Gastroesophageal sphincter (tissue), 4 donors: ENCODE results near the gene TM9SF4. TPM values are rescaled to one million over a fixed set of nuclear protein-coding genes. Genes with fewer than 3 reads are reported as not detected.

Source experiments
- ATAC-seq: fragments of 150-250 bp; one replicate; pipeline ENCODE4 v1.9.1; 2016; ENCODE audit warnings: mild to moderate bottlenecking, moderate library complexity
- H3K27ac ChIP-seq, 4 donors: fragments of 200-600 bp; sonication (generic) in 3 of 4; 1 replicate in 3 of 4; 2 replicates in 1 of 4; pipeline ENCODE4 v1.5.1; 2016 to 2019
- H3K27me3 ChIP-seq: fragments of 200-600 bp; sonication (generic); one replicate; pipeline ENCODE4 v1.5.1; 2019
- H3K36me3 ChIP-seq, 2 donors: fragments of 200-600 bp; sonication (generic); one replicate each; pipeline ENCODE4 v1.5.1; 2019; ENCODE audit warnings: control low read depth in 1 of 2
- H3K4me1 ChIP-seq, 3 donors: fragments of 200-600 bp; sonication (generic); 1 replicate in 2 of 3; 2 replicates in 1 of 3; pipeline ENCODE4 v1.5.1; 2016 to 2019; ENCODE audit warnings: control low read depth in 2 of 3
- H3K4me3 ChIP-seq, 2 donors: fragments of 200-600 bp; sonication (generic); one replicate each; pipeline ENCODE4 v1.5.1; 2019; ENCODE audit warnings: mild to moderate bottlenecking in 1 of 2, moderate library complexity in 1 of 2
- H3K9me3 ChIP-seq, 3 donors: fragments of 200-600 bp; sonication (generic); one replicate each; pipeline ENCODE4 v1.5.1; 2017 to 2019; ENCODE audit warnings: control low read depth in 2 of 3
- CTCF ChIP-seq, 4 experiments: fragments of 200-600 bp in 2 of 4; fragments of 450-650 bp in 2 of 4; sonication (generic) in 1 of 4; IDR thresholded peaks; one replicate each; pipeline ENCODE4 v1.5.1; 2017 to 2019; ENCODE audit warnings: antibody characterized with exemption in 4 of 4, mild to moderate bottlenecking in 2 of 4, moderate library complexity in 2 of 4
- EP300 ChIP-seq: sonication (generic); formaldehyde crosslinking; IDR thresholded peaks from one replicate; pipeline ENCODE4 v1.6.1; 2017; ENCODE audit warnings: antibody characterized with exemption, mild to moderate bottlenecking
- POLR2A ChIP-seq, 2 donors: fragments of 450-650 bp; IDR thresholded peaks; one replicate each; pipeline ENCODE4 v1.6.1; 2017; ENCODE audit warnings: antibody characterized with exemption in 2 of 2, mild to moderate bottlenecking in 2 of 2, moderate library complexity in 1 of 2
- POLR2AphosphoS5 ChIP-seq: sonication (generic); formaldehyde crosslinking; IDR thresholded peaks from one replicate; pipeline ENCODE4 v1.6.1; 2017; ENCODE audit warnings: antibody characterized with exemption
- WGBS, 2 donors: methylation state at CpG; one replicate each; pipeline ENCODE4 v1.1.5; 2018; ENCODE audit warnings: low coverage in 1 of 2; 5-methylcytosine and 5-hydroxymethylcytosine counted together
- total RNA-seq, 4 donors: library from RNA; depleted of rRNA; stranded (reverse); fragments of >200 nt; gene quantifications; one replicate each; pipeline ENCODE4 v1.1.0, GENCODE V29; 2016

The TM9SF4 gene
- total RNA-seq, 4 donors from 2014 or later, result 20.7 to 32.6 (median 22.9) TPM

GRCh38 chr20:32216179-32217142 lies 106.9 kb downstream of the TM9SF4 start:
- TF ChIP-seq POLR2A (IDR thresholded peaks at IDR 0.05), result no peak
- TF ChIP-seq EP300, result no peak
- TF ChIP-seq POLR2AphosphoS5, result no peak
- no peak for TF ChIP-seq CTCF (IDR thresholded peaks at IDR 0.05)
- ATAC-seq, result no peak
- H3K4me3 ChIP-seq, result no peak overlapping the region
- H3K9me3 ChIP-seq, result no peaks in the 10 kb centered on the region
- no peaks in the 10 kb centered on the region for H3K4me1 ChIP-seq
- H3K27me3 ChIP-seq, result no peaks in the 10 kb centered on the region
- no peak overlapping the region for H3K27ac ChIP-seq
- H3K36me3 ChIP-seq, result peaks cover 0 to 98% of the 10 kb centered on the region in 2 donors
- 82 to 94% methylated on average over 8 of the region's 13 CpGs for WGBS, 2 donors

Other genes with a start within 250 kb of the TM9SF4 start
- 1 to 10 TPM; 1.5 to 8.2 (median 4.5) TPM for gene DUSP15, start 239.2 kb upstream of the TM9SF4 start, total RNA-seq
- gene TTLL9, start 239.1 kb upstream of the TM9SF4 start, total RNA-seq, result under 1 TPM in 1 of 4 donors, not detected in 3; 0.47 TPM
- 10 to 100 TPM; 10.5 to 11.2 (median 11.0) TPM for gene PDRG1, start 157.7 kb upstream of the TM9SF4 start, total RNA-seq
- under 1 TPM in 2 of 4 donors, not detected in 2; 0.04 to 0.07 TPM for gene XKR7, start 141.6 kb upstream of the TM9SF4 start, total RNA-seq
- gene CCM2L, start 99.3 kb upstream of the TM9SF4 start, total RNA-seq, result 1 to 10 TPM; 3.0 to 9.3 (median 5.6) TPM
- 10 to 100 TPM in 2 of 4 donors, 1 to 10 TPM in 2; 2.6 to 31.8 (median 10.2) TPM for gene HCK, start 57.5 kb upstream of the TM9SF4 start, total RNA-seq
- gene PLAGL2, start 98.0 kb downstream of the TM9SF4 start, total RNA-seq, result 10 to 100 TPM in 1 of 4 donors, 1 to 10 TPM in 3; 5.8 to 11.0 (median 6.1) TPM
- 10 to 100 TPM; 28.8 to 42.4 (median 33.5) TPM for gene POFUT1, start 98.2 kb downstream of the TM9SF4 start, total RNA-seq
- 10 to 100 TPM; 21.4 to 29.0 (median 24.4) TPM for gene KIF3B, start 167.9 kb downstream of the TM9SF4 start, total RNA-seq
- gene ASXL1, start 248.6 kb downstream of the TM9SF4 start, total RNA-seq, result 10 to 100 TPM; 43.5 to 79.8 (median 58.4) TPM